Suprapubic skin (tissue), 4 donors: ENCODE results near the gene NDST3. TPM values are rescaled to one million over a fixed set of nuclear protein-coding genes. Genes with fewer than 3 reads are reported as not detected.
A peak's percentile ranks its signal among the peaks of the same experiment; 100 is the strongest.
"Not testable (repeated sequence)": the region's sequence is repeated elsewhere in the genome, so short reads cannot be mapped to it uniquely, and the experiment has no call there.

ENCODE experiments used
- DNase-seq, 2 donors: peaks; one replicate each; pipeline ENCODE4 v3.0.0-alpha.2; 2019; ENCODE audit warnings: low spot score in 2 of 2
- H3K27ac ChIP-seq: fragments of 200-600 bp; sonication (generic); one replicate; pipeline ENCODE4 v1.5.1; 2019
- H3K27me3 ChIP-seq: fragments of 200-600 bp; sonication (generic); one replicate; pipeline ENCODE4 v1.5.1; 2019
- H3K36me3 ChIP-seq: fragments of 200-600 bp; sonication (generic); one replicate; pipeline ENCODE4 v1.5.1; 2019
- H3K4me1 ChIP-seq: fragments of 200-600 bp; sonication (generic); one replicate; pipeline ENCODE4 v1.5.1; 2019
- H3K4me3 ChIP-seq: fragments of 200-600 bp; sonication (generic); one replicate; pipeline ENCODE4 v1.5.1; 2019; ENCODE audit warnings: mild to moderate bottlenecking
- H3K9me3 ChIP-seq: fragments of 200-600 bp; sonication (generic); one replicate; pipeline ENCODE4 v1.5.1; 2019
- CTCF ChIP-seq, 2 donors: fragments of 200-600 bp in 1 of 2; fragments of 450-650 bp in 1 of 2; sonication (generic) in 1 of 2; IDR thresholded peaks; one replicate each; pipeline ENCODE4 v1.5.1; 2016 to 2019; ENCODE audit warnings: antibody characterized with exemption in 2 of 2, mild to moderate bottlenecking in 1 of 2, moderate library complexity in 1 of 2
- EP300 ChIP-seq: sonication (generic); formaldehyde crosslinking; IDR thresholded peaks from one replicate; pipeline ENCODE4 v1.6.1; 2017; ENCODE audit warnings: antibody characterized with exemption
- POLR2A ChIP-seq, 2 donors: fragments of 450-650 bp; IDR thresholded peaks; one replicate each; pipeline ENCODE4 v1.6.1; 2017; ENCODE audit warnings: antibody characterized with exemption in 2 of 2, mild to moderate bottlenecking in 2 of 2, moderate library complexity in 2 of 2
- POLR2AphosphoS5 ChIP-seq, 3 donors: sonication (generic); formaldehyde crosslinking; IDR thresholded peaks; one replicate each; pipeline ENCODE4 v1.6.1; 2017; ENCODE audit warnings: antibody characterized with exemption in 3 of 3
- WGBS: methylation state at CpG from one replicate; pipeline ENCODE4 v1.1.5; 2018; 5-methylcytosine and 5-hydroxymethylcytosine counted together
- total RNA-seq, 4 donors: library from RNA; depleted of rRNA; stranded (reverse); fragments of >200 nt; gene quantifications; one replicate each; pipeline ENCODE4 v1.1.0, GENCODE V29; 2016

The NDST3 gene
- total RNA-seq, 4 donors from 2014 or later, result not detected

GRCh38 chr4:118254368-118254767 lies 220.1 kb downstream of the NDST3 start:
- H3K27me3 ChIP-seq, result no peaks in the 10 kb centered on the region
- H3K36me3 ChIP-seq, result no peaks in the 10 kb centered on the region
- DNase-seq, result no peak
- H3K27ac ChIP-seq, result no peak overlapping the region
- no peak overlapping the region for H3K4me3 ChIP-seq
- TF ChIP-seq POLR2A (IDR thresholded peaks at IDR 0.05), result no peak
- no peak for TF ChIP-seq EP300
- TF ChIP-seq POLR2AphosphoS5 (IDR thresholded peaks at IDR 0.05), result no peak
- TF ChIP-seq CTCF (IDR thresholded peaks at IDR 0.05), result no peak
- H3K9me3 ChIP-seq, result no peaks in the 10 kb centered on the region
- H3K4me1 ChIP-seq, result no peaks in the 10 kb centered on the region

- H3K36me3 ChIP-seq, result no peaks in the 10 kb centered on the region
- WGBS, result 77% methylated on average over 3 of the region's 3 CpGs
- DNase-seq, result no peak
- no peaks in the 10 kb centered on the region for H3K4me1 ChIP-seq
- no peak for TF ChIP-seq CTCF (IDR thresholded peaks at IDR 0.05)
- TF ChIP-seq POLR2AphosphoS5 (IDR thresholded peaks at IDR 0.05), result no peak
- TF ChIP-seq EP300, result no peak
- TF ChIP-seq POLR2A (IDR thresholded peaks at IDR 0.05), result no peak
- H3K27me3 ChIP-seq, result no peaks in the 10 kb centered on the region
- no peaks in the 10 kb centered on the region for H3K9me3 ChIP-seq
- H3K27ac ChIP-seq, result no peak overlapping the region
- no peak overlapping the region for H3K4me3 ChIP-seq
Measured at GRCh38 chr4:118259111-118259510, 224.8 kb downstream of the NDST3 start.

GRCh38 chr4:118260309-118260708 lies 226.0 kb downstream of the NDST3 start:
- no peak overlapping the region for H3K27ac ChIP-seq
- H3K4me3 ChIP-seq, result no peak overlapping the region
- 92% methylated on average over 2 of the region's 2 CpGs for WGBS
- no peak for DNase-seq
- H3K27me3 ChIP-seq, result peaks cover 1% of the 10 kb centered on the region
- no peaks in the 10 kb centered on the region for H3K36me3 ChIP-seq
- TF ChIP-seq POLR2A (IDR thresholded peaks at IDR 0.05) (no peak), POLR2AphosphoS5 (IDR thresholded peaks at IDR 0.05) (no peak), EP300 (no peak), CTCF (IDR thresholded peaks at IDR 0.05) (no peak)
- H3K4me1 ChIP-seq, result no peaks in the 10 kb centered on the region
- H3K9me3 ChIP-seq, result no peaks in the 10 kb centered on the region

- 88% methylated on average over 3 of the region's 3 CpGs for WGBS
- H3K27ac ChIP-seq, result no peak overlapping the region
- TF ChIP-seq EP300, result no peak
- no peak for TF ChIP-seq POLR2AphosphoS5 (IDR thresholded peaks at IDR 0.05)
- TF ChIP-seq POLR2A (IDR thresholded peaks at IDR 0.05), result no peak
- TF ChIP-seq CTCF (IDR thresholded peaks at IDR 0.05), result no peak
Measured at GRCh38 chr4:118264096-118264495, 229.8 kb downstream of the NDST3 start.

GRCh38 chr4:118265312-118266144 lies 231.2 kb downstream of the NDST3 start:
- Histone ChIP-seq H3K36me3 (no peaks in the 10 kb centered on the region), H3K27me3 (peaks cover 3% of the 10 kb centered on the region), H3K9me3 (no peaks in the 10 kb centered on the region), H3K27ac (no peak overlapping the region), H3K4me1 (peaks cover under 1% of the 10 kb centered on the region), H3K4me3 (peak overlapping the region; percentile 66)
- TF ChIP-seq POLR2A (IDR thresholded peaks at IDR 0.05) (no peak), EP300 (no peak), POLR2AphosphoS5 (IDR thresholded peaks at IDR 0.05) (no peak), CTCF (IDR thresholded peaks at IDR 0.05) (no peak)
- DNase-seq, result no peak
- 7% methylated on average over 24 of the region's 64 CpGs for WGBS

More at GRCh38 chr4:118264096-118264495, 229.8 kb downstream of the NDST3 start:
- Histone ChIP-seq H3K27me3 (peaks cover 3% of the 10 kb centered on the region), H3K36me3 (no peaks in the 10 kb centered on the region), H3K4me1 (no peaks in the 10 kb centered on the region), H3K9me3 (no peaks in the 10 kb centered on the region), H3K4me3 (no peak overlapping the region)
- no peak for DNase-seq

- not testable (repeated sequence) for DNase-seq, H3K27ac ChIP-seq, H3K27me3 ChIP-seq, H3K4me1 ChIP-seq, H3K36me3 ChIP-seq, H3K9me3 ChIP-seq
- H3K4me3 ChIP-seq, result peak overlapping the region; percentile 66
- WGBS, result 94% methylated on average over 4 of the region's 4 CpGs
Measured at GRCh38 chr4:118266145-118266496, 231.8 kb downstream of the NDST3 start.
